Ishikawa (cell line): ENCODE data around the gene JPT2.
A peak's percentile ranks its signal among the peaks of the same experiment; 100 is the strongest.

Experiments
- CEBPB ChIP-seq: IDR thresholded peaks from 2 replicates; pipeline ENCODE4 v1.6.1; 2012
- CREB1 ChIP-seq: IDR thresholded peaks from 2 replicates; pipeline ENCODE4 v1.6.1; 2012; ENCODE audit warnings: low read depth
- EGR1 ChIP-seq: IDR thresholded peaks from 2 replicates; pipeline ENCODE4 v1.6.1; 2012
- EP300 ChIP-seq: IDR thresholded peaks from 2 replicates; pipeline ENCODE4 v1.6.1; 2012; ENCODE audit warnings: borderline replicate concordance
- FOXM1 ChIP-seq: IDR thresholded peaks from 2 replicates; pipeline ENCODE4 v1.6.1; 2012; ENCODE audit warnings: low read depth, borderline replicate concordance
- MAX ChIP-seq: IDR thresholded peaks from 2 replicates; pipeline ENCODE4 v1.6.1; 2012
- NFIC ChIP-seq: IDR thresholded peaks from 2 replicates; pipeline ENCODE4 v1.6.1; 2012
- RAD21 ChIP-seq: IDR thresholded peaks from 2 replicates; pipeline ENCODE4 v1.6.1; 2012; ENCODE audit warnings: low read depth
- REST ChIP-seq: IDR thresholded peaks from 2 replicates; pipeline ENCODE4 v1.6.1; 2012; ENCODE audit warnings: low read depth, mild to moderate bottlenecking
- TAF1 ChIP-seq: IDR thresholded peaks from 2 replicates; pipeline ENCODE4 v1.6.1; 2012; ENCODE audit warnings: low read depth, mild to moderate bottlenecking
- TCF12 ChIP-seq: IDR thresholded peaks from 2 replicates; pipeline ENCODE4 v1.6.1; 2012; ENCODE audit warnings: low read depth
- TEAD4 ChIP-seq: IDR thresholded peaks from 2 replicates; pipeline ENCODE4 v1.6.1; 2012
- USF1 ChIP-seq: IDR thresholded peaks from 2 replicates; pipeline ENCODE4 v1.6.1; 2012
- YY1 ChIP-seq: IDR thresholded peaks from 2 replicates; pipeline ENCODE4 v1.6.1; 2012; ENCODE audit warnings: low read depth
- ZBTB7A ChIP-seq: IDR thresholded peaks from 2 replicates; pipeline ENCODE4 v1.6.1; 2012; ENCODE audit warnings: low read depth

Gene JPT2

GRCh38 chr16:1715220-1715619, 37.1 kb downstream of the JPT2 start:
- no peak for TF ChIP-seq NFIC
- no peak for TF ChIP-seq USF1
- no peak for TF ChIP-seq RAD21
- no peak for TF ChIP-seq YY1
- no peak for TF ChIP-seq CREB1
- no peak for TF ChIP-seq FOXM1
- no peak for TF ChIP-seq EP300
- TF ChIP-seq REST: no peak
- TF ChIP-seq TAF1: no peak
- no peak for TF ChIP-seq TEAD4
- no peak for TF ChIP-seq ZBTB7A
- TF ChIP-seq TCF12: no peak
- TF ChIP-seq EGR1: no peak
- no peak for TF ChIP-seq MAX
- TF ChIP-seq CEBPB: no peak

- TF ChIP-seq USF1 (no peak), CEBPB (no peak), YY1 (no peak), TAF1 (no peak), MAX (no peak), TCF12 (no peak), EP300 (no peak), EGR1 (no peak), FOXM1 (no peak), ZBTB7A (no peak), NFIC (no peak)
Observed at GRCh38 chr16:1721372-1721771, 43.3 kb downstream of the JPT2 start.

- no peak for TF ChIP-seq USF1
- TF ChIP-seq YY1: no peak
- peak; percentile 50 for TF ChIP-seq RAD21
- TF ChIP-seq MAX: no peak
- TF ChIP-seq EGR1: no peak
Observed at GRCh38 chr16:1723450-1724147, 45.5 kb downstream of the JPT2 start.

GRCh38 chr16:1724491-1724890, 46.4 kb downstream of the JPT2 start:
- no peak for TF ChIP-seq CEBPB
- TF ChIP-seq ZBTB7A: no peak
- TF ChIP-seq EGR1: no peak
- TF ChIP-seq EP300: no peak
- no peak for TF ChIP-seq MAX
- TF ChIP-seq CREB1: no peak
- TF ChIP-seq TAF1: no peak
- TF ChIP-seq NFIC: no peak
- no peak for TF ChIP-seq YY1
- TF ChIP-seq TCF12: no peak
- no peak for TF ChIP-seq USF1
- TF ChIP-seq TEAD4: no peak
- TF ChIP-seq FOXM1: no peak
- no peak for TF ChIP-seq RAD21
- TF ChIP-seq REST: no peak
